HepG2 (cell line): ENCODE measurements around the gene CHADL. TPM values are rescaled to one million over a fixed set of nuclear protein-coding genes. Genes with fewer than 3 reads are reported as not detected.

Source experiments
- CENPX ChIP-seq: sonication (generic); formaldehyde crosslinking; IDR thresholded peaks from 2 replicates; pipeline ENCODE4 v1.9.0; 2021; ENCODE audit warnings: mild to moderate bottlenecking, missing genetic modification reagents, moderate library complexity
- CREB3 ChIP-seq: sonication (generic); formaldehyde crosslinking; IDR thresholded peaks from 2 replicates; pipeline ENCODE4 v1.5.0; 2020; ENCODE audit warnings: missing genetic modification reagents
- CTCF ChIP-seq: sonication (generic); formaldehyde crosslinking; IDR thresholded peaks from 2 replicates; pipeline ENCODE4 v1.5.0; 2020; ENCODE audit warnings: mild to moderate bottlenecking, missing genetic modification reagents, moderate library complexity
- DMAP1 ChIP-seq: IDR thresholded peaks from 2 replicates; pipeline ENCODE4 v1.6.1; 2016
- GLMP ChIP-seq: sonication (generic); formaldehyde crosslinking; IDR thresholded peaks from 2 replicates; pipeline ENCODE4 v1.9.0; 2021; ENCODE audit warnings: missing genetic modification reagents, mild to moderate bottlenecking, borderline replicate concordance
- GTF3A ChIP-seq: sonication (generic); formaldehyde crosslinking; conservative IDR thresholded peaks from 2 replicates; pipeline ENCODE4 v1.4.0; 2020; ENCODE audit warnings: mild to moderate bottlenecking, missing genetic modification reagents
- HES4 ChIP-seq: sonication (generic); formaldehyde crosslinking; IDR thresholded peaks from 2 replicates; pipeline ENCODE4 v1.9.0; 2021; ENCODE audit warnings: mild to moderate bottlenecking, missing genetic modification reagents, borderline replicate concordance
- HIC2 ChIP-seq: sonication (generic); formaldehyde crosslinking; IDR thresholded peaks from 2 replicates; pipeline ENCODE4 v1.9.0; 2022; ENCODE audit warnings: low read depth, missing genetic modification reagents
- HMGXB4 ChIP-seq, 2 experiments: sonication (generic) in 1 of 2; formaldehyde crosslinking in 1 of 2; IDR thresholded peaks; 2 replicates each; pipeline versions ENCODE4 v1.4.0 to v1.6.1; 2018 to 2020; ENCODE audit warnings: missing genetic modification reagents in 2 of 2, borderline replicate concordance in 1 of 2, low read depth in 1 of 2, mild to moderate bottlenecking in 1 of 2, missing biosample characterization in 1 of 2
- ISL2 ChIP-seq: sonication (generic); formaldehyde crosslinking; IDR thresholded peaks from 2 replicates; pipeline ENCODE4 v1.5.0; 2020; ENCODE audit warnings: missing genetic modification reagents
- JARID2 ChIP-seq: sonication (generic); formaldehyde crosslinking; IDR thresholded peaks from 2 replicates; pipeline ENCODE4 v1.8.1; 2023; ENCODE audit warnings: missing genetic modification reagents, inconsistent platforms; ENCODE audit not compliant: insufficient replicate concordance
- LCORL ChIP-seq, 2 experiments: fragments of 450-650 bp in 1 of 2; sonication (generic) in 1 of 2; formaldehyde crosslinking in 1 of 2; IDR thresholded peaks; 2 replicates each; pipeline versions ENCODE4 v1.5.0 to v1.6.1; 2017 to 2020; ENCODE audit warnings: antibody characterized with exemption in 1 of 2, missing genetic modification reagents in 1 of 2
- MAFG ChIP-seq: sonication (generic); formaldehyde crosslinking; IDR thresholded peaks from 2 replicates; pipeline ENCODE4 v1.5.1; 2020; ENCODE audit warnings: mild to moderate bottlenecking, missing genetic modification reagents
- MTA3 ChIP-seq: sonication (generic); formaldehyde crosslinking; IDR thresholded peaks from 2 replicates; pipeline ENCODE4 v1.4.0; 2020; ENCODE audit warnings: missing genetic modification reagents
- PHF5A ChIP-seq: IDR thresholded peaks from one replicate; pipeline ENCODE4 v1.6.1; 2018; ENCODE audit warnings: low read depth, missing genetic modification reagents; ENCODE audit not compliant: unreplicated experiment
- RARA ChIP-seq: IDR thresholded peaks from 2 replicates; pipeline ENCODE4 v1.6.1; 2016; ENCODE audit warnings: missing genetic modification reagents, missing compliant biosample characterization
- SOX6 ChIP-seq, 2 experiments: fragments of 450-650 bp in 1 of 2; sonication (generic) in 1 of 2; formaldehyde crosslinking in 1 of 2; IDR thresholded peaks; 2 replicates each; pipeline versions ENCODE4 v1.4.0 to v1.6.1; 2017 to 2020; ENCODE audit warnings: antibody characterized with exemption in 1 of 2, mild to moderate bottlenecking in 1 of 2, missing genetic modification reagents in 1 of 2
- TCF7 ChIP-seq: sonication (generic); IDR thresholded peaks from 2 replicates; pipeline ENCODE4 v1.6.1; 2016; ENCODE audit warnings: antibody characterized with exemption, low read depth
- ZNF224 ChIP-seq: sonication (generic); formaldehyde crosslinking; IDR thresholded peaks from 2 replicates; pipeline ENCODE4 v1.5.0; 2020; ENCODE audit warnings: mild to moderate bottlenecking, missing genetic modification reagents
- ZNF337 ChIP-seq: sonication (generic); formaldehyde crosslinking; IDR thresholded peaks from 2 replicates; pipeline ENCODE4 v1.5.1; 2020; ENCODE audit warnings: missing genetic modification reagents, low read depth, mild to moderate bottlenecking, borderline replicate concordance
- ZNF83 ChIP-seq: sonication (generic); formaldehyde crosslinking; IDR thresholded peaks from 2 replicates; pipeline ENCODE4 v1.4.0; 2020; ENCODE audit warnings: missing genetic modification reagents, mild to moderate bottlenecking, borderline replicate concordance
- polyA plus RNA-seq, 8 experiments: library from polyadenylated mRNA; depleted of rRNA in 3 of 8; stranded (reverse) in 7 of 8; unstranded in 1 of 8; fragments of >200 nt; fragmentation: Illumina TruSeq in 4 of 8; extraction: Trizol in 4 of 8; gene quantifications; 2 replicates each; pipeline versions ENCODE4 v1.2.1 to v1.2.3, GENCODE V29; 2011 to 2016; ENCODE audit warnings: low read depth in 4 of 8, missing spikeins in 1 of 8, mixed read lengths in 1 of 8; ENCODE audit not compliant: insufficient read depth in 1 of 8
- total RNA-seq, 5 experiments: library from RNA; depleted of rRNA; stranded (reverse); fragments of >200 nt; fragmentation: Illumina TruSeq; extraction: Trizol; gene quantifications; 2 replicates each; pipeline ENCODE4 v1.2.3, GENCODE V29; 2016; ENCODE audit warnings: low read depth in 1 of 5

The CHADL gene
- total and polyA plus RNA-seq, 2 of the 13 experiments (the other 11 are each of a cell fraction or from before 2014, with no cell fraction given), result 2.8 to 8.1 TPM

GRCh38 chr22:41240377-41241132, at the start of gene CHADL (continued):
- TF ChIP-seq RARA (CRISPR knock-in tag), result no peak
- TF ChIP-seq ISL2 (CRISPR knock-in tag), result no peak
- no peak for TF ChIP-seq CENPX (CRISPR knock-in tag)
- TF ChIP-seq ZNF337 (CRISPR knock-in tag), result no peak
- TF ChIP-seq SOX6 (IDR thresholded peaks at IDR 0.05), result no peak
- peak; percentile 45; the same call in 1 of the 2 replicates for TF ChIP-seq SOX6 (CRISPR knock-in tag; IDR thresholded peaks at IDR 0.05)
- TF ChIP-seq CREB3 (CRISPR knock-in tag), result no peak
- TF ChIP-seq PHF5A (CRISPR knock-in tag), result no peak
- TF ChIP-seq HIC2 (CRISPR knock-in tag), result peak; percentile 50; the same call in 1 of the 2 replicates
- no peak for TF ChIP-seq TCF7
- TF ChIP-seq ZNF224, result no peak
- TF ChIP-seq ZNF83 (CRISPR knock-in tag), result no peak
- no peak for TF ChIP-seq JARID2
- no peak for TF ChIP-seq HES4 (CRISPR knock-in tag)
- TF ChIP-seq DMAP1 (CRISPR knock-in tag), result peak; percentile 23; the same call in 1 of the 2 replicates
- TF ChIP-seq CTCF (CRISPR knock-in tag), result peak; percentile 16; the same call in 1 of the 2 replicates
- TF ChIP-seq GLMP (CRISPR knock-in tag), result no peak
- TF ChIP-seq HMGXB4 (CRISPR knock-in tag; IDR thresholded peaks at IDR 0.05; ENCODE audit: borderline replicate concordance in 1 of 2, low read depth in 1 of 2), result peak in 1 of 2 experiments; percentile 80; a peak in 2 of 4 replicates
- TF ChIP-seq GTF3A (CRISPR knock-in tag), result 0 out of 2 replicates have a peak, but pooled peaks have one; percentile 68
- TF ChIP-seq MTA3 (CRISPR knock-in tag), result no peak
- TF ChIP-seq LCORL (IDR thresholded peaks at IDR 0.05), result no peak
- no peak; the same call in 1 of the 2 replicates for TF ChIP-seq LCORL (CRISPR knock-in tag; IDR thresholded peaks at IDR 0.05)
- no peak for TF ChIP-seq MAFG (CRISPR knock-in tag)
